NCI-H146 (cell line): ENCODE results near the gene PLOD2.
"Not testable (repeated sequence)": the region's sequence is repeated elsewhere in the genome, so short reads cannot be mapped to it uniquely, and the experiment has no call there.

Source experiments
- DNase-seq: peaks from one replicate; lab custom pipeline; 2025; lab: John Stamatoyannopoulos, UW

Gene PLOD2

DNA sequence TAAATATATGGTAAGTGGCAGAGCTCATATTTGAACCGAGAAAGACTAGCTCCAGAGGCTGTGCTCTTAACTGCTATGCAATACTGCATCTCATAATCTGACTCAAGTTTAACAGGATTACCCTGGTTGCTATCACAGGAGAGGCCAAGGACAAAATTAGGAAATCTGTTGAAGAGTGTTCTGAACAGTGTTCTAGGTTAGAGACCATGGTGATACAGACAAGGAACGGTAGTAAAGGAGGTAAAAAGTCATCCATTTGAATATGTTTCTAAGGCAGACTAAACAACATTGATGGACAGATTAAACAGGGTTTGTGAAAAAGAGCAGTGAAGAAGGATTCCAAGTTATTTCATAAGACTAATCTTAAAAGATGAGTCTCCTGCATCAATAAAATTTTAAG is 22.1 kb downstream of the PLOD2 start:
- no peak for DNase-seq

DNA sequence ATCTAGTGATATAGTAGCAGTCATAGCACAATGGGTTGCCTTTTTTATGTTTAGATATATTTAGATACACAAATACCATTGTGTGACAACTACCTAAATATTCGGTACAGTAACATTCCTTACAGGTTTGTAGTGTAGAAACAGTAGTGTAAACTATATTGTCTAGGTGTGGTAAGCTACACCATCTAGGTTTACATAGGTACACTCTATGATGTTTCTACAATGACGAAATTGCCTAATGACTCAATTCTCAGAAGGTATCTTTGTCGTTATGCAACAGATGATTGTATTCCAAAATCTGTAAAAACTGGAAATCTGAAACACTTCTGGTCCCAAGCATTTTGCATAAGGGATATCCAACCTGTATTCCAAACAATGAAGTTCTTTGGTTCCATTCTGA is 24.3 kb downstream of the PLOD2 start:
- DNase-seq = no peak

DNA sequence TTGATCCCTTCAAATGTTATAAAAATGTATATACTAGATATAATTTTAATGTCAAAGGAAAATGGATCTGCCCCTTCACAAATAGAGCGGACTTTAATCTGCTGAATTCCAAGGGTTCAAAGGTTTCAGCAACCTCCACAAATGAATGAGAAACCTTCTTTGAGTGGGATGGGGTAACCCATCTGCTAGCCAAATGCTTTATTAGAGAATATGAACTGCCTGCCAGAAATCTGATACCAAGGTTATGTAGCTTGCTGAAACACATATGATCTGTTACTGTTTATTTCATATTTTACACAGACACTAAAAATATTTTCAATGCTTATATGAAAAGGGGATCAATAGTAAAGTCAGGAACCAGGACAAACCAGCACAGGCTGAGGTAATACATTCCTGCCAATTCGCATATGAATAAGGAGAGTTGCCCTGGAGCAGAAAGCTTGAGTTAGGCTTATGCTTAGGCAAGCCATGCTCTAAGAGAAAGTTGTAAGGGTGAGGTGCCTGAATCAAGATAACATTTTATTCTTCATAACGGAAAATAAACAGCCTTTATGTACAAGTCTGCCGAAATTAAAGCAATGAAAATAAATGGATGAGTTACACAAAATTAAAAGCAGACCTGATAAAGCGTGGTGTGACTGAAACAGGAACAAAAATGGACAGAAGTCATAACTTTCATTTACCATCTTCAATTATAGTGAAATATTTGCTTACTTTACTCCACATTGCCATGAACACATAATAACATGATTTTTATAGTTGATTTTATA is 26.5 kb downstream of the PLOD2 start:
- no peak for DNase-seq

DNA sequence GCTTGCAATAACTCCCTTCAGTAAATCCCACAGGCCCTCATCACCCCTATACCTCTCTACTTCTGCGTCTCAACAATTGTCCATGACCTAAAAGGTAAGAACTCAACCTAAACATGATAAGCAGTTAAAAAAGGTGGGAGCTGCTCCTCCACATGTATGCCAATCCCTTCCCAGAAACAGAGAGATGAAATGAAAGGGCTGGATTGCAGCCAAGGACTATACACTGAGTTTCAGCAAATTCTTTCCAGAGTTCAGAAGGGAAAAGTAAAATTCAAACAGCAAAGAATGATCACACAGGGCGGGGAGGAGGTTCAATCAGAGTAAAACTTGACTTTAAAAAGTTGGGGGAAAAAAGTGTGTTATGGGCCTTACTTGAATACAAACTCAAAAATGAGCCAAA is 27.5 kb downstream of the PLOD2 start:
- no peak for DNase-seq

DNA sequence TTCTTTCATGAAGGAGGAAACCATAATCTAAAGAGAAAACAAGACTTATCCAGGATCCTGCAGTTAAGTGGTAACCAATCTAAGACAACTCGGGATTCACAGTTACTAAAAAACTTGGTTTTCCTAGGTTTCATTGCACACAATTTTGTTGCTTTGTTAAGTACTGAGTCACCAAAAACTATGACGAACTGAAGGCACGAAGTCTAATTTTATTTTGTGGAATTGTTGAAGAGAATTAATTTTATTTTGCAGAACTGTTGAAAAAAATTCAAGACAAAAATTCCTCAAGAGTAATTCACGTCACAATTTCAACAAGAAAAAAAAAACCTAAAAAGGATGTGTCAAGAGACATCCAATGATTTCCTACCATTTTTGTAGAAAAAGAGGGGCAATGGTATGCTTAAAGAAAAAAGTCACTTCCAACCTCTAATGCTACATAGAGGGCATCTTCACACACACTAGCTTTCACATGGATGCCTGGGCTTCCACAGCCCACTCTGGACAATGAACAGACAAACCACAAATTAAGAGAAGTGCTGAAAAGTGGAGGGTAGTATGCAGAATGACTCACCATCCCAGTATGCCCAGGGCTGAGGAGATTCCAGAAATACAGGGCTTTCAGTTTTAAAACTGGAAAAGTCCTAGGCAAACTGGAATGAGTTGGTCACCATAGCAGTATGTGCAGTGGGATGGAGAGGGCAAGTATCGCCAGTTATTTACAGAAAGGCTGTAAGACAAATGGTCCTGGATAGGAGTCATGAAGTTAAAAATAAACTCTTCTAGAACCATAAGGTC is 29.2 kb downstream of the PLOD2 start:
- DNase-seq = no peak

DNA sequence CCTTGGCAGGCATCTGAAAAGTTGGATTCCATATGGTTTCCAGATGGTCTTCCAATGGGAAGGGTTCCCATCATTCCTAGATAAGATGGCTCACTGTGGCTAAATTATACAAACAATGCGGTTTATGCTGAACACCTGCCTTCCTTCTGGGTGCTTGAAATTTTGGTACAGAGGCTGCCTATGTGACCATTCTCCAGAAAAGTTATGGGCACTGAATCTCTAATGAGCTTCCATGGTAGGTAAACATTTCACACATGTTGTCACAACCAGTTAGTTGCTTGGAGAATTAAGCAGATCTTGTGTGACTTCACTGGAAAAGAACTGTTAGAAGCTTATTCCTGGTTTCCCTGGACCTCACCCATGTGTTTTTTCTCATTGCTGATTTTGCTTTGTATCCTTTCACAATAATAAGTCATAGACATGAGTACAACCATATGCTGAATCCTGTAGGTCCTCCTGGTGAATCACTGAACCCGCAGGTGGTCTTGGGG is 30.1 kb downstream of the PLOD2 start:
- DNase-seq = no peak

DNA sequence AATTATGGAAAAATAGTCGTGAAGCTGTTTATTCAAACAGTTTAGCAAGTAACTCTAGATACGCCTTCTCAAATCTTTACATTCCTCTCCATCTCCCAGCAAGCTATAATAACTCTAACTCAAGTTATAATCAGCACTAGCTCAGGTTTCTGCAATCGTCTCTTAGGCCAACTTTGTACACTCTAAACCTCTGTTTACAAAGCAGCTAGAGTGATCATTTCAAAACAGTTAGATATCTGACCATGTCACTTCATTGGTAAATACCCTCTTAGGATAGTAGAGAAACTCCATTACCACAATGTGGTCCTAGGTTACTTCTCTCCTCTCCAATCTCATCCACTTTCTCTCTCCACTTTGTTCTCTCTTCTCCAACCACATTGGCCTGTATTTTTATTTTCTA is 31.2 kb downstream of the PLOD2 start:
- no peak for DNase-seq

DNA sequence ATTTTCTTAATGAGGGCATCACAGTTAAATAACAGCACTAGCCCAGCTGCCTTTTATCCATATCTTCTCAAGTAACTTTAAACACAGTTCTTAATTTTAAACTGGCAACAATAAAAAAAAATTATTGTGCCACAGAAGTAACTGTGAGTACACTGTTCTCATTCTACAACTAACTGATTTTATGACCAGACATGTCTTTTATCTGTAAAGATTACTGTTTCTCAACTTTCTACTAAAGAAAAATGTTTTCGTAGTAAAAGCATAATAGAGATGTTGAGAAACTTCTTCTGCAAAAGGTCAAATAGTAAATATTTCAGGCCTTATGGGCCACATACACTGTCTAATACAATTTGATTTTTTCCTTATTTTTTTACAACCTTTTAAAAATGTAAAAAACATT is 32.0 kb downstream of the PLOD2 start:
- DNase-seq = no peak

DNA sequence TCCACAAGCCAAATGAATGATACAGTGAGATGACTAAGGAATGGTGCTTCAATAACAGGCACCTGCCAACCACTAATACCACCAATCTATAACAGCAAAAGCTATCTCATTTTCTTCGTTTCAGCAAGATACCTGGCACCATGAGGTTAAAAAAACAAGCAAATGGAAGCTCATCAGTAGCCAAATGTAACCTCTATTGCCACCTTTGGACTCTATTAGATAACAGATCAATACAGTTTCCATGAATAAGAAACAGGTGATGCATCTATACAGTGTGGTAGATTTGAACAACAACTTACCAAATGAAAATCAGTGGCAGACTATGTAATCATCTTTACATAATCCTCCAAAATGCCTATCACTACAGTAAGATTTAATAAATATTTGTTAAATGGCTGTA is 32.8 kb downstream of the PLOD2 start:
- peak; percentile 26 for DNase-seq

DNA sequence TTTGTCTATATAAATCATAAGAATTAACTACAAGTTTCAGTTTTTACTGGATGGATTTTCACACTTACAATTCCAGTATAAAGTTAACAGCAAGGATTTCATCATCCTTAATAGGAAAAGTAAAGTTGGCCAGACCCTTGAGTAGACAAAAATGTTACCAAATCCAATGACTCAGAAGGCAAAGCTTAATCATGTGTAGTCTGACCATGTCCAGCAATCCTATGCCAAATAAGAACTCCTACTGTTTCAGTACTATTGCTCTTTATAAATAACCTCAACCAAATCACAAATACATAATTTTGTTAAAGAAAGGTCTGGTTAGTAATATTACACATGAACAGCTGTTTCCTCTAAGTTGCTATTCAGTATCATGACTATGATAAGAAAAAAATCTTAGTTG is 35.0 kb downstream of the PLOD2 start:
- DNase-seq = no peak

DNA sequence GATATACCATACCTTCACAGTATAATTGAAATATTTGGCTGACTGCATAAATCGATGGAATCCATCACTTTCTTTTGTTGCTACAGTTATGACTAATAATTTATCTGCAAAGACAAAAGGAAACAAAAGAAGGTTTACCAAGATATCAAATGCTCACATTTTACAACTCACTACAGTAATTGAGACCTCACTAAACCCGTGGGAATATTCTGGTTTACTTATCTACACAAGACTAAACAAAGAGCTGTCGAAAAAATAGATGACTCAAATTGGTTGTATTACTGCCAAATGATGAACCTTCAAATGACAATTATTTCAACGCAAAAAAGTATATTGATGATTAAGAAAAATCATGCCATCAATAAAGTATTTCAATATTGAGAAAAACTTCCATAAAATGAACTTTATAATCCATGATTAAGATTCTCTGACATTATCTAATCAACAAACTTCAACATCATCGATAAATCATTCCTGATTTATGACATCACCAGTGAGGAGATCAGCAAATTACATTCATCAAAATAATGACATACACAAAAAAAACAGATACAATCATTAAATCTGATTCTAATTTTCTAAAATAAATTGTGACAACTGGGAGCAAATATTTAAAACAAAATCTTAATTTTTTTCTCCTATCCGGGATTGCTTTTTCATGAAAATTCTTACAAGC is 36.7 kb downstream of the PLOD2 start:
- no peak for DNase-seq

DNA sequence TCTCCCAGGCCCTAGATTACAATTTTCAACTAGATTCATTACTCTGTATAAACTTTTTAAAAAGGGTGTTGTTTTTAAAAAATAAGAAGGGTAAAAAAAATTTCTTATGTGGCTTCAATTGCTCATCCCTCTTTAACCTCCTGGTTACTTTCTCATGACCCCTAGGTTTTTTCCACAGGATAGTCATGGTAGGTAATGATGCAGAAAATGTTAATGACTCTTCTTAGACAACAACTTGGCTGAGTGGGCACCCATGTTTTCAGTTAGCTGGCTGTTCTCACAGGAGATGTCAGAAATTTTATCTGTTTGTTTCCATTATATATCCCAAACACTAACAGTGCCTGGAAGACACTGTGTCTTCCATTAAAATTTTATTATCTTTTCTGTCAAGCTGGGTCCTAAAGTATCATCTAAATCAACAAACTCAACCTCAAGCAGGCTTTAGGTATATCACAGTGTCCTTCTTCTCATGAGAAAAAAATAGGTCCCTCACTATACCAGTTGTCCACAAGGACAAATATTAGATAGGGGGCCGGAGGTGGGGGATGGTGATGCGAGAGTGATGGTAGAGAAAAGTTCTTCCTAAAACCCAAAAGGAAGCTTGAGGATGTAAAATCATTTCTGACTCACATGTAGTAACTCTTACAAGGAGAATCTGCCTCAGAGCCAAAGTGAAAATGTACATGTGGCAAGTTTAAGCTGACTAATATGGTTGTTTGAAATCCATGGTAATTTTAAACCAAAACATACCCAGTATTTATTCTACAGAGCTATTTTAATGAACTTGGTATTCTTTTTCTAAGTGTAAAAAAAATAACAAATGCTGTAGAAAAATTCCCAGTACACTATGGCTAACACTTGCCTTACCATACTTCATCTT is 43.3 kb downstream of the PLOD2 start:
- DNase-seq = no peak

DNA sequence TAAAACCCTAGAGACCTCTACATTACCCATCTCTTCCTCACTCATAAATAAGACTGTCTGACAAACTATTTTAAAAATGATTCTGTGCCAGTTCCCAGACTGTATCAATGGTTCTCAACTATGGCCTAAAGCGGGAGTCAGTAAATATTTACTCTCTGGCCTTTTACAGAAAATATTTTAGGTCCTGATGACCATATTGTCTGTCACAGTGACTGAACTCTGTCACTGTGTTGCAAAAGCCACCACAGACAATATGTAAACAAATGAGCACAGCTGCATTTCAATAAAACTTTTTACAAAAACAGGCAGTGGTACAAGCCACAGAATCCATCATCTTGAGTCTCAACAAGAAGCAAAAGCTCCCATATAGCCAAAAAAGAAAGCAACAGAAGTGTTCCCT is 45.4 kb downstream of the PLOD2 start:
- DNase-seq = no peak

DNA sequence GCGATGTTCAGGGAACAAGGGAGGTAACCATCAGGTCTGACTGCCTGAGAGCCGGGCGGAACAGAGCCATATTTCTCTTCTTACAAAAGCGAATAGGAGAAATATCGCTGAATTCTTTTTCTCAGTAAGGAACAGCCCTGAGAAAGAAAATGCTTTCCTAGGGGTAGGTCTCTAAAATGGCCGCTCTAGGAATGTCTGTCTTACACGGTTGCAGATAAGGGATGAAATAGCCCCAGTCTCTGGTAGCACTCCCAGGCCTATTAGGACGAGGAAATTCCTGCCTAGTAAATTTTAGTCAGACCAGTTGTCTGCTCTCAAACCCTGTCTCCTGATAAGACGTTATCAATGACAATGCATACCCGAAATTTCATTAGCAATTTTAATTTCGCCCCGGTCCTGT is 47.2 kb downstream of the PLOD2 start:
- not testable (repeated sequence) for DNase-seq

DNA sequence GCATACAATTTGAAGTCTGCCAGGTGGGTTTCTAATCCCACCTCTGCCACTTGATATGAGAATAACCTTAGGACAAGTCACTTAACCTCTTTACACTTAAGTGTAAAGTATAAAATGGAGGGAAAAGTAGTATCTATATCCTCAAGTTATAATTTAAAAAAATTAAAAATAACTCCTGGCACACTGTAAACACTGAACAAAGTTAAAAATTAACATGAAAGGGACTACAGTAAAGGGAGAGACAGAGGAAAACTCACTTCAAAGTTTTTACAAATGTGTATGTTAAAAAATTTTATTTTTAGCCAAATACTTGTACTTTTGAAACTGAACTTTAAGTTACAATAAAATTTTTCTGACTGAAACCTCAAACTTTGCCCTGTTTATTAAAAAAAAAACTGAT is 49.6 kb downstream of the PLOD2 start:
- no peak for DNase-seq

DNA sequence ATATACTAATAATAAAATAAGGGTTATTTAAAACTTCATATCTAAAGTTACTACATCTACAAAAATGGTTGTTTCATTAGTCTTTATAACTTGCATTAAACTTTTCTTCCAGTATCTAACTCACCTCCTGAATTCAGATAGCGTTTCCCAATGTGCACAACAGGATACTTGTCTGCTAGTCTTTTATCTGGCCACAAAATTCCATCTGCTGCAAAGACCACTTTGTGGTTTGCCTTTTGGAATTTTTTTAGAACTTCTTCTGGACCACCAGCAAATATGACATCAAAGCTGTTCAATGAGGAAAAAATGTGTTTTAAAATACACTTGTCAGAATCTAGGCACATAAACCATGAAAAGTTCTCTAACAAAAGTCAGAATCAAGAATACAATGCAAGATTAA is 50.8 kb downstream of the PLOD2 start:
- DNase-seq = no peak

DNA sequence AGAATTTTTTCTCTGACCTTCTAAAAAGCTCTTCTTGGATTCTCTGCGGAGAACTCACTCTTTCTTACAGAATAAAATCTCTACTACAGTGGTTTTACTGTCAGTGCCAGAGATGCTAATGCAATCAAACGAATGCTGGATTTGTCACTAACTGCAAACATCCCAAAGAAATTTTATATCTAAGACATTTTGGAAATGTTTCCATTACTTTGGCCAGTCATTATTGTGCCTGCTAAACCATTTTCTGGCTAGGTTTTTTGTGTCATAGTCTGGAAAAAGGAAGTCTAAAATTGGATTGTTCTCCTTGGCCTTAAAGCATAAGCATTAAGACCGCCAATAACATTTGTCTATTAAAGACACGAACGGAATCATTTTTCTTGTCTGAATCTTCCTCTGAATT is 54.0 kb downstream of the PLOD2 start:
- DNase-seq = no peak

DNA sequence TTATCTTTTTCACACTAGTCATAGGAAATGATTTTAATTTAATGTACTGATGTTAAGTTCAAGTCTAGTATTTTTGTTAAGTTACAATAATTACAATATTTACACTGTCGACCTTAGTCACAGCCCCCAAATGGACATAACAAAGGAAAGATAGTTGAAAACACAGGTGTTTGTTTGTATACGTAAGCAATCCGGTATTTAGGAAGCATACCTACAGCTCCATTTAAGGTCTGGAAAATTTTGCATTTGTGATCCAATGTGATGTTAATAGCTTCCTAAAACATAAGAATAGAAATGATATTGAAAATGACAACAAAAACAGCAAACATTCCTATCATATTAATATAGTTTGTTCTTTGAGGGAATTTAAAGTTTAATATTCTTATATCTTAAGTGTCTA is 56.9 kb downstream of the PLOD2 start:
- DNase-seq = no peak

DNA sequence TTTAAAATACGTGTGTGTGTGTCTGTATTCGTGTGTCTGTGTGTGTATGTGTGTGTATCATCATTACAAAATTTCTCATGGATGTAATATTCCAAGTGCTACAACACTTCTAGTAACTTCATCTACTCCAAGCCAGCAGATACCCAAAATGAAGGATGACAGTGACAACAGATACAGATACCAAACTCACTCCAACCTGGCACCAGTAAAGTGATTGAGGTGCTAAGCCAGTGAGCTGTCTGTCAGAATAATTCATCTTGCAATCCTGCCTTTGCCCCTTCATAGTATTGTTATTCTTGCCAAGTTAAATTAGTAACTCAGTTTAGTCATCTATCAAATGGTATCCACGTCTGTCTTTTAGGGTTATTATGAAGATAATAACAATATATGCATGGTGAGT is 58.1 kb downstream of the PLOD2 start:
- no peak for DNase-seq

DNA sequence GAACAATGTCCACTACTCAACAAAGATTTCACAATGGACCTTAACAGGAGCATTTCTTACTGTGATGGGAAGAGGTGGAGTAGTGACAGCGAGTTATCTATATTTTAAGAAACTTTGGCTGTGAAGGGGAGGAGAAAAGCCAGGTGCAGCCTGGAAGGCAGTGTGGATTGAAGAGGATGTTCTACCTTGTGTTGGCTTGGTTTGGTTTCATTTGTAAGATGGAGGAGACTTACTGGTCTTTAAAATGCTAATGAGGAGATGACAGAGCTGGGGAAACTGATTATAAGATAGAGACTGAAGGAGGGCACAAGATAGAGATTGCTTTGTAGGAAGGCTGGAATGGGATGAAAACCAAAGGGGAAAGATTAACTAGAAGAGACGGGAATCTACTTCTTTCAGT is 59.4 kb downstream of the PLOD2 start:
- DNase-seq = no peak

DNA sequence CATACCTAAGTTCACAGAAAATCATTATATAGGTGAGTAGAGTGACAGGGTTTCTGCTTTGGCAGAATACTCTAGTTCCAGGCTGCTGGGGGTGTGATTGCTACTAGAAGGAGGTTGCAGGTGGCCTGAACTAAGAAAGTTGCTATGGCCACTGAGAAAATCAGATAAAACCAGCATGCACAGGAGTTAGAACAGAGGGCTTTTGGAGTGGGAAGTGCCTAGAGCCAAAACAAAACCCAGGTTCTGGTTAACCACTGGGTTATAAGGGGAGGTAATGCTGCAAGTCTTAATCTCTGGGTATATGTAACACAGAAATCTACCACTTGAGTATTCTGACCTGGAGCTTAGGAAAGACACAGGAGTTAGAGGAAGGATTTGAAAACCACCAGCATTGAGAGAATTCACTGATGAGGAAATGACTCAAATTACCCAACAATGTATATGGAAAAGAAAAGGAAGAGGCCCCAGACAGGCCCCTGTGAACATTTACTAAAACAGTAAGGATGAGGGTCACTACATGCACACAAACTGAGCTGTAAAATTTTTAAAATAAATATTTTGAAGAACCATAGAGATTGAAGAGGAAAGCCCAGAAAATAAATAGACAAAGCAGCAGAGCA is 60.0 kb downstream of the PLOD2 start:
- no peak for DNase-seq
